Activated CD4-positive, alpha-beta T cell treated with anti-CD3 and anti-CD28 coated beads for 36 hours (primary cell): Measurements from ENCODE around the gene C18orf54. TPM values are rescaled to one million over a fixed set of nuclear protein-coding genes. Genes with fewer than 3 reads are reported as not detected.
"Not testable (repeated sequence)": the region's sequence is repeated elsewhere in the genome, so short reads cannot be mapped to it uniquely, and the experiment has no call there.

Experiments
- ATAC-seq: fragments of 200-7000 bp; cut with Tn5 transposase; one replicate; pipeline ENCODE4 v1.10.0; 2021; ENCODE audit warnings: mild to moderate bottlenecking, moderate library complexity
- CTCF ChIA-PET: fragments of 350-600 bp; sonication (Branson Sonifier 250); formaldehyde crosslinking; loops from one replicate; lab custom pipeline; 2021; ENCODE audit warnings: antibody characterized with exemption; lab: Charles Lee
- POLR2A ChIA-PET: fragments of 350-600 bp; sonication (Branson Sonifier 250); formaldehyde crosslinking; loops from one replicate; lab custom pipeline; 2021; ENCODE audit warnings: antibody characterized with exemption, inconsistent platforms; lab: Charles Lee
- DNase-seq: peaks from one replicate; pipeline ENCODE4 v3.0.0-alpha.2; 2020
- H3K27ac Mint-ChIP-seq: one replicate; pipeline ENCODE4 v1.8.0; 2021; ENCODE audit warnings: mixed read lengths
- H3K27me3 Mint-ChIP-seq: one replicate; pipeline ENCODE4 v1.8.0; 2021; ENCODE audit warnings: mixed read lengths
- H3K36me3 Mint-ChIP-seq: one replicate; pipeline ENCODE4 v1.8.0; 2021; ENCODE audit warnings: low read depth, mixed read lengths
- H3K4me1 Mint-ChIP-seq: one replicate; pipeline ENCODE4 v1.8.0; 2021; ENCODE audit warnings: mixed read lengths
- H3K4me3 Mint-ChIP-seq: one replicate; pipeline ENCODE4 v1.8.0; 2021; ENCODE audit warnings: mild to moderate bottlenecking, moderate library complexity, mixed read lengths
- H3K9me3 Mint-ChIP-seq: one replicate; pipeline ENCODE4 v1.8.0; 2021; ENCODE audit warnings: low read depth, mixed read lengths
- intact Hi-C, 2 experiments: fragments of 100-400 bp; cut with DNase I in 1 of 2; cut with micrococcal nuclease in 1 of 2; formaldehyde crosslinking; loops; one replicate each; pipeline versions ENCODE4 v1.14.2 to v1.15.1; 2022 to 2024; cut with DNase I, micrococcal nuclease
- total RNA-seq, 2 experiments: library from RNA; stranded (reverse); gene quantifications; one replicate each; pipeline ENCODE4 v1.2.3, GENCODE V29; 2021

Gene C18orf54
- total RNA-seq = 1 to 10 TPM; 8.5 to 9.9 TPM

GRCh38 chr18:54357660-54358494, at the start of gene C18orf54, which contains the start of gene STARD6:
C18orf54 (plus strand) TSS chr18:54357906; CDS start chr18:54360573, 2,667 bp downstream.
STARD6 (minus strand) TSS chr18:54357858; CDS start chr18:54354573, 3,285 bp downstream.
- peak; percentile 97 for ATAC-seq
- peaks cover 19% of the 10 kb centered on the region for H3K36me3 Mint-ChIP-seq
- intact Hi-C loops = loop anchor here (1.0 to 5.0 kb wide), 8 partner anchors 73 to 588 kb away; partner anchors contain the start of genes POLI (in 2 of the 2) and MBD2 (in 1 of the 2)
- peaks cover 4% of the 10 kb centered on the region for H3K27me3 Mint-ChIP-seq
- H3K9me3 Mint-ChIP-seq = no peaks in the 10 kb centered on the region
- H3K27ac Mint-ChIP-seq = peak within 1 kb of the TSS; percentile 97
- CTCF ChIA-PET = interaction anchor here (0.6 to 3.2 kb wide), 19 partner anchors 12 to 475 kb away, joined by 3 to 16 read pairs (median 4); no protein-coding TSS in a partner anchor
- H3K4me1 Mint-ChIP-seq = peaks cover 16% of the 10 kb centered on the region
- POLR2A ChIA-PET = interaction anchor here (0.7 to 1.7 kb wide), 6 partner anchors 10 to 135 kb away, joined by 3 to 13 read pairs (median 4); partner anchors contain the start of gene MBD2
- H3K4me3 Mint-ChIP-seq = peak within 1 kb of the TSS; percentile 99
- peak; percentile 92 for DNase-seq

GRCh38 chr18:54309564-54309963, 48.1 kb upstream of the C18orf54 start:
- H3K36me3 Mint-ChIP-seq, H3K27me3 Mint-ChIP-seq, H3K27ac Mint-ChIP-seq, H3K9me3 Mint-ChIP-seq, intact Hi-C loops, POLR2A ChIA-PET, DNase-seq, H3K4me1 Mint-ChIP-seq, H3K4me3 Mint-ChIP-seq, ATAC-seq: not testable (repeated sequence)
- CTCF ChIA-PET = interaction anchor here (0.6 kb wide), 1 partner anchor 394 kb away, joined by 3 read pairs; no protein-coding TSS in a partner anchor

GRCh38 chr18:54316071-54316820, 41.5 kb upstream of the C18orf54 start:
- ChIA-PET CTCF (interaction anchor here (0.6 to 1.2 kb wide), 3 partner anchors 46 to 670 kb away, joined by 3 to 4 read pairs (median 3); no protein-coding TSS in a partner anchor), POLR2A (no interaction called here)
- ATAC-seq (no peak), DNase-seq (no peak)
- no peaks in the 10 kb centered on the region for H3K36me3 Mint-ChIP-seq
- H3K27ac Mint-ChIP-seq = no peak overlapping the region
- H3K27me3 Mint-ChIP-seq = peaks cover 4% of the 10 kb centered on the region
- no peak overlapping the region for H3K4me3 Mint-ChIP-seq
- no peaks in the 10 kb centered on the region for H3K4me1 Mint-ChIP-seq
- no peaks in the 10 kb centered on the region for H3K9me3 Mint-ChIP-seq
- intact Hi-C loops = no loop called here

- Mint-ChIP-seq H3K27ac (no peak overlapping the region), H3K4me1 (no peaks in the 10 kb centered on the region), H3K27me3 (peaks cover 3% of the 10 kb centered on the region), H3K36me3 (no peaks in the 10 kb centered on the region), H3K4me3 (no peak overlapping the region), H3K9me3 (no peaks in the 10 kb centered on the region)
- ChIA-PET CTCF (interaction anchor here (0.6 kb wide), 1 partner anchor 34 kb away, joined by 4 read pairs; the partner anchor contains the start of genes C18orf54 and STARD6), POLR2A (no interaction called here)
- DNase-seq (no peak), ATAC-seq (no peak)
- intact Hi-C loops = no loop called here
Measured at GRCh38 chr18:54323561-54323960, 34.1 kb upstream of the C18orf54 start.

GRCh38 chr18:54323970-54324369, 33.7 kb upstream of the C18orf54 start:
- intact Hi-C loops = no loop called here
- no peak overlapping the region for H3K27ac Mint-ChIP-seq
- peaks cover 2% of the 10 kb centered on the region for H3K27me3 Mint-ChIP-seq
- CTCF ChIA-PET = no interaction called here
- no peaks in the 10 kb centered on the region for H3K36me3 Mint-ChIP-seq
- no peak for ATAC-seq
- H3K9me3 Mint-ChIP-seq = no peaks in the 10 kb centered on the region
- H3K4me1 Mint-ChIP-seq = no peaks in the 10 kb centered on the region
- H3K4me3 Mint-ChIP-seq = no peak overlapping the region
- POLR2A ChIA-PET = no interaction called here
- DNase-seq = no peak

- H3K4me3 Mint-ChIP-seq = no peak overlapping the region
- CTCF ChIA-PET = no interaction called here
Measured at GRCh38 chr18:54327818-54328217, 29.9 kb upstream of the C18orf54 start.

GRCh38 chr18:54329787-54330186, 27.9 kb upstream of the C18orf54 start:
- CTCF ChIA-PET = no interaction called here
- intact Hi-C loops = no loop called here
- H3K9me3 Mint-ChIP-seq = no peaks in the 10 kb centered on the region
- DNase-seq (no peak), ATAC-seq (no peak)
- peaks cover 4% of the 10 kb centered on the region for H3K27me3 Mint-ChIP-seq
- H3K4me3 Mint-ChIP-seq = no peak overlapping the region
- H3K4me1 Mint-ChIP-seq = no peaks in the 10 kb centered on the region
- no peaks in the 10 kb centered on the region for H3K36me3 Mint-ChIP-seq
- POLR2A ChIA-PET = no interaction called here
- no peak overlapping the region for H3K27ac Mint-ChIP-seq

More at GRCh38 chr18:54327818-54328217, 29.9 kb upstream of the C18orf54 start:
- Mint-ChIP-seq H3K36me3 (no peaks in the 10 kb centered on the region), H3K4me1 (no peaks in the 10 kb centered on the region), H3K9me3 (no peaks in the 10 kb centered on the region), H3K27ac (no peak overlapping the region), H3K27me3 (peaks cover 4% of the 10 kb centered on the region)
- no peak for ATAC-seq
- POLR2A ChIA-PET = no interaction called here
- intact Hi-C loops = no loop called here
- DNase-seq = no peak

GRCh38 chr18:54330768-54331548, 26.7 kb upstream of the C18orf54 start:
- ChIA-PET CTCF (interaction anchor here (0.8 kb wide), 1 partner anchor 14 kb away, joined by 3 read pairs; no protein-coding TSS in a partner anchor), POLR2A (no interaction called here)
- DNase-seq = no peak
- intact Hi-C loops = no loop called here
- no peak for ATAC-seq
- Mint-ChIP-seq H3K27ac (no peak overlapping the region), H3K4me1 (peaks cover 5% of the 10 kb centered on the region), H3K36me3 (no peaks in the 10 kb centered on the region), H3K27me3 (peaks cover 4% of the 10 kb centered on the region), H3K9me3 (no peaks in the 10 kb centered on the region), H3K4me3 (no peak overlapping the region)

- ChIA-PET POLR2A (no interaction called here), CTCF (no interaction called here)
- H3K27ac Mint-ChIP-seq = no peak overlapping the region
- peaks cover 10% of the 10 kb centered on the region for H3K27me3 Mint-ChIP-seq
- peaks cover 8% of the 10 kb centered on the region for H3K4me1 Mint-ChIP-seq
- H3K36me3 Mint-ChIP-seq = no peaks in the 10 kb centered on the region
- peak; percentile 60 for ATAC-seq
- no peaks in the 10 kb centered on the region for H3K9me3 Mint-ChIP-seq
- intact Hi-C loops = no loop called here
- DNase-seq = peak; percentile 25
- H3K4me3 Mint-ChIP-seq = no peak overlapping the region
Measured at GRCh38 chr18:54335638-54336173, 22.0 kb upstream of the C18orf54 start.

GRCh38 chr18:54338230-54338629, 19.5 kb upstream of the C18orf54 start:
- peaks cover 8% of the 10 kb centered on the region for H3K4me1 Mint-ChIP-seq
- intact Hi-C loops = no loop called here
- POLR2A ChIA-PET = no interaction called here

More at GRCh38 chr18:54338230-54338629, 19.5 kb upstream of the C18orf54 start:
- Mint-ChIP-seq H3K9me3 (peaks cover 2% of the 10 kb centered on the region), H3K4me3 (no peak overlapping the region), H3K27ac (no peak overlapping the region), H3K36me3 (no peaks in the 10 kb centered on the region), H3K27me3 (peaks cover 6% of the 10 kb centered on the region)
- CTCF ChIA-PET = interaction anchor here (1.6 kb wide), 1 partner anchor 14 kb away, joined by 6 read pairs; no protein-coding TSS in a partner anchor
- DNase-seq (no peak), ATAC-seq (no peak)
